ENCODE data around the gene ITGA1.

The ITGA1 gene

DNA sequence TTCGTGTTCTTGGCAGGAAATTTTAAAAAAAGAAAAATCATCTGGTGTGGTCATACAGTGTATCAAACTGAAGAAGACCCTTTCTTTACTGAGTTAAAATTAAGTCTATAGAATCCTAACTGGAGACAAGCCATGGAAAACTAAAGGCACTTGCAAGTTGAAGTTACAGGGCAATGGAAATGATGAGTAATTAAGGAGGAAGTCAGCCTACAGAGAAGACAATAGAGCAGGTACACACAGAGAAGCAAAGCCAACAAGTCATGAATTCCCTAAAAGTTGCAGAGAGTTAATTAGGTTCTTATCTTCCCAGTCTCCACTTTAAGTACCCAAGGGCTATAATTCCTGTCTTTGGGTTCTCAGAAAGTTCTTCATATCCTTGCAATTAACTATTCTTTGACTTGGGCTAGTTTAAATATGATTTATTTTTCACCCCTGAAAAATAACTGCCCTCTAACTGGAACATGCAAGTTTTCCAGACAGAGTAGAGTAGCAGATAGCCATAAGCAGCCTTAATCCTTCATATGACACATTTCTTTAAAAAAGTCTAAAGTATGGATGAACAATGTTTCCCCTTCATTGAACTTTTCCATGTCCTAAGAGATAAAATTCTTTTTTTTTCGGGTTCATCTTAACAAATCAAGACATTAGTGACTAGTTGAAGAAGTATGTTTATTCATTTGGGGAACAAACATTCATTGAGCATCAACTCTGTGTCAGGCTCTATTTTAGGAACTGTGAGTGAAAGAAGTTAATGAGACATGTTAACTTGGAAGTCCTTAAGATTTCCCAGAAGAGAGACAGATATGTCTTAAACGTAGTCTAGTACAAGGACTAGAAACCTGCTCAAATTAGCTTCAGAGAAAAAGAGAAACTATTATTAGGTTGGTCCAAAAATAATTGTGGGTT lies 196.3 kb downstream of the ITGA1 start:
- no peaks in the 10 kb centered on the region for H3K36me3 ChIP-seq (ENCODE audit: control insufficient read depth in 2 of 2, insufficient read depth in 1 of 2, low read length in 2 of 2)
- H3K27ac ChIP-seq (ENCODE audit: extremely low read depth, low read depth, low read length), result no peak overlapping the region
- H3K4me1 ChIP-seq (ENCODE audit: control insufficient read depth, insufficient read depth, low read length), result peaks cover 8% of the 10 kb centered on the region
- POLR2A ChIA-PET, result no interaction called here
- TF ChIP-seq, protein P1, sequence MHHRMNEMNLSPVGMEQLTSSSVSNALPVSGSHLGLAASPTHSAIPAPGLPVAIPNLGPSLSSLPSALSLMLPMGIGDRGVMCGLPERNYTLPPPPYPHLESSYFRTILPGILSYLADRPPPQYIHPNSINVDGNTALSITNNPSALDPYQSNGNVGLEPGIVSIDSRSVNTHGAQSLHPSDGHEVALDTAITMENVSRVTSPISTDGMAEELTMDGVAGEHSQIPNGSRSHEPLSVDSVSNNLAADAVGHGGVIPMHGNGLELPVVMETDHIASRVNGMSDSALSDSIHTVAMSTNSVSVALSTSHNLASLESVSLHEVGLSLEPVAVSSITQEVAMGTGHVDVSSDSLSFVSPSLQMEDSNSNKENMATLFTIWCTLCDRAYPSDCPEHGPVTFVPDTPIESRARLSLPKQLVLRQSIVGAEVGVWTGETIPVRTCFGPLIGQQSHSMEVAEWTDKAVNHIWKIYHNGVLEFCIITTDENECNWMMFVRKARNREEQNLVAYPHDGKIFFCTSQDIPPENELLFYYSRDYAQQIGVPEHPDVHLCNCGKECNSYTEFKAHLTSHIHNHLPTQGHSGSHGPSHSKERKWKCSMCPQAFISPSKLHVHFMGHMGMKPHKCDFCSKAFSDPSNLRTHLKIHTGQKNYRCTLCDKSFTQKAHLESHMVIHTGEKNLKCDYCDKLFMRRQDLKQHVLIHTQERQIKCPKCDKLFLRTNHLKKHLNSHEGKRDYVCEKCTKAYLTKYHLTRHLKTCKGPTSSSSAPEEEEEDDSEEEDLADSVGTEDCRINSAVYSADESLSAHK (tag by site-specific recombination; IDR thresholded peaks at IDR 0.05), result peak; percentile 41; the same call in 1 of the 2 replicates
- TF ChIP-seq ZBTB20 (tag by site-specific recombination; IDR thresholded peaks at IDR 0.05), result no peak
- 0 out of 2 replicates have a peak, but pooled peaks have one; percentile 13 for TF ChIP-seq KLF8 (tag by site-specific recombination; IDR thresholded peaks at IDR 0.05)
- 0 out of 2 replicates have a peak, but pooled peaks have one; percentile 10 for TF ChIP-seq BCL11A (tag by site-specific recombination; IDR thresholded peaks at IDR 0.05; ENCODE audit: low read depth)
- peak; percentile 46; the same call in 1 of the 2 replicates for TF ChIP-seq TRIM28 (IDR thresholded peaks at IDR 0.05; ENCODE audit: borderline replicate concordance, low read length)
- TF ChIP-seq ZBTB1 (tag by site-specific recombination; IDR thresholded peaks at IDR 0.05), result no peak
- TF ChIP-seq SCRT1 (tag by site-specific recombination; IDR thresholded peaks at IDR 0.05; ENCODE audit: borderline replicate concordance), result peak; percentile 56; the same call in 1 of the 2 replicates
- peak; percentile 40; the same call in 1 of the 2 replicates for TF ChIP-seq FEZF1 (tag by site-specific recombination; IDR thresholded peaks at IDR 0.05)
- TF ChIP-seq, protein P2, sequence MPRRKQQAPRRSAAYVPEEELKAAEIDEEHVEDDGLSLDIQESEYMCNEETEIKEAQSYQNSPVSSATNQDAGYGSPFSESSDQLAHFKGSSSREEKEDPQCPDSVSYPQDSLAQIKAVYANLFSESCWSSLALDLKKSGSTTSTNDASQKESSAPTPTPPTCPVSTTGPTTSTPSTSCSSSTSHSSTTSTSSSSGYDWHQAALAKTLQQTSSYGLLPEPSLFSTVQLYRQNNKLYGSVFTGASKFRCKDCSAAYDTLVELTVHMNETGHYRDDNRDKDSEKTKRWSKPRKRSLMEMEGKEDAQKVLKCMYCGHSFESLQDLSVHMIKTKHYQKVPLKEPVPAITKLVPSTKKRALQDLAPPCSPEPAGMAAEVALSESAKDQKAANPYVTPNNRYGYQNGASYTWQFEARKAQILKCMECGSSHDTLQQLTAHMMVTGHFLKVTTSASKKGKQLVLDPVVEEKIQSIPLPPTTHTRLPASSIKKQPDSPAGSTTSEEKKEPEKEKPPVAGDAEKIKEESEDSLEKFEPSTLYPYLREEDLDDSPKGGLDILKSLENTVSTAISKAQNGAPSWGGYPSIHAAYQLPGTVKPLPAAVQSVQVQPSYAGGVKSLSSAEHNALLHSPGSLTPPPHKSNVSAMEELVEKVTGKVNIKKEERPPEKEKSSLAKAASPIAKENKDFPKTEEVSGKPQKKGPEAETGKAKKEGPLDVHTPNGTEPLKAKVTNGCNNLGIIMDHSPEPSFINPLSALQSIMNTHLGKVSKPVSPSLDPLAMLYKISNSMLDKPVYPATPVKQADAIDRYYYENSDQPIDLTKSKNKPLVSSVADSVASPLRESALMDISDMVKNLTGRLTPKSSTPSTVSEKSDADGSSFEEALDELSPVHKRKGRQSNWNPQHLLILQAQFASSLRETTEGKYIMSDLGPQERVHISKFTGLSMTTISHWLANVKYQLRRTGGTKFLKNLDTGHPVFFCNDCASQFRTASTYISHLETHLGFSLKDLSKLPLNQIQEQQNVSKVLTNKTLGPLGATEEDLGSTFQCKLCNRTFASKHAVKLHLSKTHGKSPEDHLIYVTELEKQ (tag by site-specific recombination; IDR thresholded peaks at IDR 0.05; ENCODE audit: borderline replicate concordance), result 0 out of 2 replicates have a peak, but pooled peaks have one; percentile 49
- peak; percentile 51; the same call in 1 of the 2 replicates for TF ChIP-seq ZNF366 (tag by site-specific recombination; conservative IDR thresholded peaks at IDR 0.05)
- no peak for TF ChIP-seq ZNF121 (tag by site-specific recombination; IDR thresholded peaks at IDR 0.05)
- peak; percentile 44; the same call in 1 of the 2 replicates for TF ChIP-seq ZNF843 (tag by site-specific recombination; IDR thresholded peaks at IDR 0.05)
- TF ChIP-seq, protein P3, sequence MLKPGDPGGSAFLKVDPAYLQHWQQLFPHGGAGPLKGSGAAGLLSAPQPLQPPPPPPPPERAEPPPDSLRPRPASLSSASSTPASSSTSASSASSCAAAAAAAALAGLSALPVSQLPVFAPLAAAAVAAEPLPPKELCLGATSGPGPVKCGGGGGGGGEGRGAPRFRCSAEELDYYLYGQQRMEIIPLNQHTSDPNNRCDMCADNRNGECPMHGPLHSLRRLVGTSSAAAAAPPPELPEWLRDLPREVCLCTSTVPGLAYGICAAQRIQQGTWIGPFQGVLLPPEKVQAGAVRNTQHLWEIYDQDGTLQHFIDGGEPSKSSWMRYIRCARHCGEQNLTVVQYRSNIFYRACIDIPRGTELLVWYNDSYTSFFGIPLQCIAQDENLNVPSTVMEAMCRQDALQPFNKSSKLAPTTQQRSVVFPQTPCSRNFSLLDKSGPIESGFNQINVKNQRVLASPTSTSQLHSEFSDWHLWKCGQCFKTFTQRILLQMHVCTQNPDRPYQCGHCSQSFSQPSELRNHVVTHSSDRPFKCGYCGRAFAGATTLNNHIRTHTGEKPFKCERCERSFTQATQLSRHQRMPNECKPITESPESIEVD (tag by site-specific recombination; IDR thresholded peaks at IDR 0.05), result peak; percentile 60; the same call in 1 of the 2 replicates
- TF ChIP-seq, protein P4, sequence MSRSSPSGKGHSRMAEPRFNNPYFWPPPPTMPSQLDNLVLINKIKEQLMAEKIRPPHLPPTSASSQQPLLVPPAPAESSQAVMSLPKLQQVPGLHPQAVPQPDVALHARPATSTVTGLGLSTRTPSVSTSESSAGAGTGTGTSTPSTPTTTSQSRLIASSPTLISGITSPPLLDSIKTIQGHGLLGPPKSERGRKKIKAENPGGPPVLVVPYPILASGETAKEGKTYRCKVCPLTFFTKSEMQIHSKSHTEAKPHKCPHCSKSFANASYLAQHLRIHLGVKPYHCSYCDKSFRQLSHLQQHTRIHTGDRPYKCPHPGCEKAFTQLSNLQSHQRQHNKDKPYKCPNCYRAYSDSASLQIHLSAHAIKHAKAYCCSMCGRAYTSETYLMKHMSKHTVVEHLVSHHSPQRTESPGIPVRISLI (tag by site-specific recombination; IDR thresholded peaks at IDR 0.05), result 0 out of 2 replicates have a peak, but pooled peaks have one; percentile 28
- peak; percentile 25; the same call in 1 of the 2 replicates for TF ChIP-seq TCF7L2 (IDR thresholded peaks at IDR 0.05; ENCODE audit: borderline replicate concordance, low read depth, low read length)
- no peak for TF ChIP-seq ZIC2 (tag by site-specific recombination; IDR thresholded peaks at IDR 0.05)
- TF ChIP-seq ZNF10 (tag by site-specific recombination; IDR thresholded peaks at IDR 0.05), result 0 out of 2 replicates have a peak, but pooled peaks have one; percentile 25
- TF ChIP-seq WT1 (tag by site-specific recombination; IDR thresholded peaks at IDR 0.05), result peak; percentile 73
- TF ChIP-seq, protein P5, sequence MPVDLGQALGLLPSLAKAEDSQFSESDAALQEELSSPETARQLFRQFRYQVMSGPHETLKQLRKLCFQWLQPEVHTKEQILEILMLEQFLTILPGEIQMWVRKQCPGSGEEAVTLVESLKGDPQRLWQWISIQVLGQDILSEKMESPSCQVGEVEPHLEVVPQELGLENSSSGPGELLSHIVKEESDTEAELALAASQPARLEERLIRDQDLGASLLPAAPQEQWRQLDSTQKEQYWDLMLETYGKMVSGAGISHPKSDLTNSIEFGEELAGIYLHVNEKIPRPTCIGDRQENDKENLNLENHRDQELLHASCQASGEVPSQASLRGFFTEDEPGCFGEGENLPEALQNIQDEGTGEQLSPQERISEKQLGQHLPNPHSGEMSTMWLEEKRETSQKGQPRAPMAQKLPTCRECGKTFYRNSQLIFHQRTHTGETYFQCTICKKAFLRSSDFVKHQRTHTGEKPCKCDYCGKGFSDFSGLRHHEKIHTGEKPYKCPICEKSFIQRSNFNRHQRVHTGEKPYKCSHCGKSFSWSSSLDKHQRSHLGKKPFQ (tag by site-specific recombination; IDR thresholded peaks at IDR 0.05), result no peak
- TF ChIP-seq ZXDB (tag by site-specific recombination; IDR thresholded peaks at IDR 0.05), result peak; percentile 41; the same call in 1 of the 2 replicates
- 0 out of 2 replicates have a peak, but pooled peaks have one; percentile 30 for TF ChIP-seq ZNF629 (tag by site-specific recombination; IDR thresholded peaks at IDR 0.05)
- peak; percentile 29; the same call in 1 of the 2 replicates for TF ChIP-seq ZNF394 (tag by site-specific recombination; IDR thresholded peaks at IDR 0.05; ENCODE audit: borderline replicate concordance)
- peak; percentile 82; the same call in 1 of the 2 replicates for TF ChIP-seq SP7 (tag by site-specific recombination; IDR thresholded peaks at IDR 0.05)
- TF ChIP-seq ZNF777 (tag by site-specific recombination; IDR thresholded peaks at IDR 0.05; ENCODE audit: borderline replicate concordance), result no peak
- no peak for TF ChIP-seq ZNF2 (tag by site-specific recombination; IDR thresholded peaks at IDR 0.05)
- H3K4me3 ChIP-seq (ENCODE audit: low read depth, low read length), result no peak overlapping the region
- H3K9me3 ChIP-seq (ENCODE audit: control insufficient read depth, insufficient read depth, low read depth, low read length), result no peaks in the 10 kb centered on the region
- CTCF ChIA-PET, result interaction anchor here (0.6 to 1.7 kb wide), 2 partner anchors 14 to 36 kb away, joined by 3 to 7 read pairs; no protein-coding TSS in a partner anchor
